NCI-H446 (cell line): ENCODE results near the gene ASPDH.
A peak's percentile ranks its signal among the peaks of the same experiment; 100 is the strongest.
"Not testable (repeated sequence)": the region's sequence is repeated elsewhere in the genome, so short reads cannot be mapped to it uniquely, and the experiment has no call there.

Experiments used
- DNase-seq, 2 experiments: peaks; one replicate each; lab custom pipeline; 2025; lab: John Stamatoyannopoulos, UW

The ASPDH gene

GRCh38 chr19:50478901-50479715 lies 34.6 kb downstream of the ASPDH start:
- DNase-seq = peak in 1 of 2 experiments; percentile 16

- DNase-seq = no peak
These were observed 35.8 kb downstream of the ASPDH start for GRCh38 chr19:50477751-50478515.

- DNase-seq = no peak
These were observed 36.8 kb downstream of the ASPDH start for GRCh38 chr19:50476907-50477238.

GRCh38 chr19:50476224-50476906 lies 37.3 kb downstream of the ASPDH start, which contains the start of the genes EMC10 and GARIN5A:
Gene EMC10 (plus strand): TSS chr19:50476507. CDS start chr19:50476545, 38 bp downstream.
Gene GARIN5A (minus strand): TSS chr19:50476848. CDS start chr19:50476388, 460 bp downstream.
- DNase-seq = peak; percentile 38 to 80

GRCh38 chr19:50475736-50476223 lies 37.9 kb downstream of the ASPDH start:
- DNase-seq = no peak

GRCh38 chr19:50475101-50475568 lies 38.6 kb downstream of the ASPDH start:
- no peak for DNase-seq

- not testable (repeated sequence) for DNase-seq
These were observed 40.4 kb downstream of the ASPDH start for GRCh38 chr19:50473336-50473735.

- DNase-seq = no peak
These were observed 44.9 kb downstream of the ASPDH start for GRCh38 chr19:50468818-50469217.

- DNase-seq = no peak
These were observed 46.1 kb downstream of the ASPDH start for GRCh38 chr19:50467566-50467965.

- peak in 1 of 2 experiments; percentile 17 for DNase-seq
These were observed 47.0 kb downstream of the ASPDH start for GRCh38 chr19:50466706-50467039.

- DNase-seq = no peak
These were observed 47.6 kb downstream of the ASPDH start for GRCh38 chr19:50465986-50466705.

GRCh38 chr19:50465000-50465399 lies 48.7 kb downstream of the ASPDH start:
- no peak for DNase-seq

- DNase-seq = no peak
These were observed 49.4 kb downstream of the ASPDH start for GRCh38 chr19:50464348-50464747.

GRCh38 chr19:50462970-50463369 lies 50.7 kb downstream of the ASPDH start:
- DNase-seq = no peak
